K562 (cell line): ENCODE measurements around the gene NPEPL1. TPM values are rescaled to one million over a fixed set of nuclear protein-coding genes. Genes with fewer than 3 reads are reported as not detected.

ENCODE experiments used
- ATAC-seq: fragments of 200-7000 bp; cut with Tn5 transposase; 3 replicates; pipeline ENCODE4 v1.9.1; 2020; ENCODE audit warnings: moderate library complexity
- BruUV-seq: library from RNA; stranded (reverse); fragments of 400-500 nt; replicated peaks from 2 replicates; lab custom pipeline; 2021; lab: Mats Ljungman, UMichigan
- CTCF ChIA-PET: fragments of 300-600 bp; formaldehyde crosslinking; extraction: SDS; loops from one replicate; lab custom pipeline; 2021; ENCODE audit warnings: low intra/inter-chr PET ratio; lab: Yijun Ruan, JAX
- POLR2A ChIA-PET: fragments of 300-600, 350-650 bp; sonication (Branson Sonifier 250); formaldehyde crosslinking; extraction: SDS; loops from one replicate; lab custom pipeline; 2021; ENCODE audit warnings: antibody characterized with exemption, inconsistent platforms; lab: Yijun Ruan, JAX
- DNase-seq, 4 experiments: peaks; one replicate each; pipeline versions ENCODE4 v3.0.0 to v3.0.0-alpha.2; 2011 to 2018; ENCODE audit warnings: low spot score in 3 of 4, mixed read lengths in 3 of 4; ENCODE audit errors: extremely low read depth in 1 of 4
- FAIRE-seq: peaks from 2 replicates; lab custom pipeline; 2011; peaks lifted over from hg19 to GRCh38; lab: Jason Lieb, UNC
- H2AFZ ChIP-seq: 2 replicates; pipeline ENCODE4 v1.6.0; 2011; ENCODE audit warnings: low read depth, low read length, control low read depth, inconsistent platforms
- H3K27ac ChIP-seq: fragments of 200-600 bp; 3 replicates; pipeline ENCODE4 v1.8.0; 2011; ENCODE audit warnings: low read depth, mild to moderate bottlenecking, control low read depth, inconsistent platforms, low read length, moderate library complexity, mixed read lengths; ENCODE audit errors: extremely low read depth
- H3K27me3 ChIP-seq, 2 experiments: fragments of 300-600 bp in 1 of 2; 2 replicates in 1 of 2; 3 replicates in 1 of 2; pipeline versions ENCODE4 v1.6.0 to v1.8.0; 2011; ENCODE audit warnings: inconsistent platforms in 2 of 2, low read length in 2 of 2, mild to moderate bottlenecking in 1 of 2, mixed read lengths in 1 of 2, moderate library complexity in 1 of 2; ENCODE audit not compliant: control insufficient read depth in 2 of 2, insufficient read depth in 2 of 2
- H3K36me3 ChIP-seq: fragments of 300-600 bp; 3 replicates; pipeline ENCODE4 v1.8.0; 2011; ENCODE audit warnings: mild to moderate bottlenecking, low read length, inconsistent platforms; ENCODE audit not compliant: control insufficient read depth, insufficient read depth
- H3K4me1 ChIP-seq, 2 experiments: fragments of 200-600 bp in 1 of 2; replicated peaks in 1 of 2; 2 replicates in 1 of 2; 3 replicates in 1 of 2; pipeline versions ENCODE4 v1.5.1 to v1.8.0; 2011; ENCODE audit warnings: inconsistent platforms in 2 of 2, low read length in 2 of 2, mild to moderate bottlenecking in 1 of 2, mixed read lengths in 1 of 2, moderate library complexity in 1 of 2; ENCODE audit not compliant: control insufficient read depth in 2 of 2, insufficient read depth in 2 of 2
- H3K4me2 ChIP-seq: 2 replicates; pipeline ENCODE4 v1.6.1; 2011; ENCODE audit warnings: low read length, control low read depth, inconsistent platforms, mixed read lengths; ENCODE audit not compliant: insufficient read depth
- H3K4me3 ChIP-seq: fragments of 200-600 bp; sonication (generic), shearing (Covaris generic); 2 replicates; pipeline ENCODE4 v1.5.1; 2016; ENCODE audit warnings: control low read depth, inconsistent platforms
- H3K79me2 ChIP-seq: fragments of 200-600 bp; 3 replicates; pipeline ENCODE4 v1.8.0; 2011; ENCODE audit warnings: low read length, inconsistent platforms; ENCODE audit not compliant: control insufficient read depth, insufficient read depth
- H3K9ac ChIP-seq, 2 experiments: 2 replicates each; pipeline versions ENCODE4 v1.6.0 to v1.6.1; 2011; ENCODE audit warnings: low read depth in 2 of 2, low read length in 2 of 2, control low read depth in 1 of 2, inconsistent platforms in 1 of 2, mild to moderate bottlenecking in 1 of 2, mixed read lengths in 1 of 2; ENCODE audit not compliant: insufficient read depth in 1 of 2
- H3K9me1 ChIP-seq: one replicate; pipeline ENCODE4 v1.6.0; 2011; ENCODE audit warnings: inconsistent platforms, mild to moderate bottlenecking, low read length, moderate library complexity; ENCODE audit not compliant: control insufficient read depth, insufficient read depth
- H3K9me3 ChIP-seq: replicated peaks from 2 replicates; pipeline ENCODE4 v1.5.1; 2011; ENCODE audit warnings: low read depth, low read length, inconsistent platforms; ENCODE audit not compliant: control insufficient read depth, insufficient read depth
- H4K20me1 ChIP-seq: replicated peaks from 2 replicates; pipeline ENCODE4 v1.6.1; 2011; ENCODE audit warnings: low read length, inconsistent platforms, mixed read lengths; ENCODE audit not compliant: control insufficient read depth, insufficient read depth
- CGGBP1 ChIP-seq: fragments of 250-450 bp; sonication (Bioruptor Pico); IDR thresholded peaks from 2 replicates; pipeline ENCODE4 v1.9.0; 2021; ENCODE audit warnings: mild to moderate bottlenecking
- PBX2 ChIP-seq, 2 experiments: IDR thresholded peaks in 1 of 2; conservative IDR thresholded peaks in 1 of 2; 2 replicates each; pipeline ENCODE4 v1.6.1; 2016; ENCODE audit warnings: low read depth in 2 of 2, mild to moderate bottlenecking in 1 of 2, missing compliant biosample characterization in 1 of 2, missing genetic modification characterization in 1 of 2, moderate library complexity in 1 of 2
- POLR2G ChIP-seq: fragments of 200-400 bp; formaldehyde crosslinking; IDR thresholded peaks from 2 replicates; pipeline ENCODE4 v1.6.1; 2017; ENCODE audit warnings: low read depth, mild to moderate bottlenecking, antibody characterized with exemption, low read length, moderate library complexity
- ZNF184 ChIP-seq: sonication (generic); formaldehyde crosslinking; IDR thresholded peaks from 2 replicates; pipeline ENCODE4 v1.5.0; 2020; ENCODE audit warnings: missing genetic modification reagents
- WGBS: fragments of 100-300 bp; shearing (Covaris generic); methylation state at CpG from one replicate; pipeline ENCODE4 v1.1.6; 2016; ENCODE audit warnings: low coverage, mixed read lengths; ENCODE audit not compliant: insufficient coverage; ENCODE audit errors: missing lambda C conversion rate; 5-methylcytosine and 5-hydroxymethylcytosine counted together
- in situ Hi-C: fragments of 300-500 bp; cut with MboI; formaldehyde crosslinking; loops from 4 replicates; pipeline ENCODE4 v1.15.0; 2018; ENCODE audit warnings: inconsistent platforms, mixed read lengths
- intact Hi-C: fragments of 100-400 bp; cut with micrococcal nuclease; formaldehyde crosslinking; loops from 2 replicates; pipeline ENCODE4 v1.14.2; 2022
- polyA plus RNA-seq, 8 experiments: library from polyadenylated mRNA; depleted of rRNA in 4 of 8; stranded (reverse) in 5 of 8; unstranded in 3 of 8; fragments of >200 nt; fragmentation: Nextera tagmentation in 2 of 8; fragmentation: Illumina TruSeq in 1 of 8; extraction: Ambion mirVana in 2 of 8; extraction: Trizol in 1 of 8; gene quantifications; 2 replicates each; pipeline versions ENCODE4 v1.2.1 to v1.2.3, GENCODE V29; 2011 to 2014; ENCODE audit warnings: inconsistent platforms in 1 of 8, missing spikeins in 1 of 8
- total RNA-seq, 7 experiments: library from RNA; depleted of rRNA in 6 of 7; stranded (reverse); fragments of >200 nt in 6 of 7; fragmentation: Illumina TruSeq in 2 of 7; extraction: Trizol in 2 of 7; gene quantifications; 2 replicates each; pipeline versions ENCODE4 v1.2.1 to v1.2.3, GENCODE V29; 2011 to 2021; ENCODE audit warnings: low replicate concordance in 1 of 7

NPEPL1 gene
- total and polyA plus RNA-seq, 9 of the 15 experiments (the other 6 are each of a cell fraction or from before 2014, with no cell fraction given), result 0.04 to 5.6 (median 0.94) TPM

GRCh38 chr20:58714923-58715351, 22.3 kb downstream of the NPEPL1 start:
- no TSS peak for BruUV-seq
- Histone ChIP-seq H3K36me3 (no peaks in the 10 kb centered on the region), H3K9ac (peak overlapping the region in 1 of 2 experiments; percentile 17; a peak in 1 of 4 replicates), H3K4me2 (no peak overlapping the region), H3K9me1 (no peaks in the 10 kb centered on the region), H4K20me1 (no peaks in the 10 kb centered on the region), H3K27me3 (peaks cover 4 to 73% of the 10 kb centered on the region in 2 experiments; a peak in 3 of 5 replicates), H3K9me3 (no peaks in the 10 kb centered on the region), H3K79me2 (no peaks in the 10 kb centered on the region), H3K4me3 (no peak overlapping the region), H2AFZ (no peak overlapping the region), H3K27ac (no peak overlapping the region), H3K4me1 (peaks cover 0 to 27% of the 10 kb centered on the region in 2 experiments; a peak in 1 of 5 replicates)
- WGBS, result 11% methylated on average over 12 of the region's 14 CpGs
- no peak for DNase-seq
- 0 out of 2 replicates have a peak, but pooled peaks have one; percentile 42 for TF ChIP-seq POLR2G
- no peak for TF ChIP-seq ZNF184 (CRISPR knock-in tag)
- no peak for TF ChIP-seq PBX2 (CRISPR knock-in tag; IDR thresholded peaks at IDR 0.05; ENCODE audit: low read depth)
- no peak for TF ChIP-seq PBX2 (tag; conservative IDR thresholded peaks at IDR 0.05; ENCODE audit: low read depth)
- TF ChIP-seq CGGBP1 (CRISPR knock-in tag), result no peak
- no peak for FAIRE-seq
- ATAC-seq, result no peak
- intact Hi-C loops, result no loop called here
- in situ Hi-C loops, result no loop called here
- POLR2A ChIA-PET, result interaction anchor here (0.6 to 1.1 kb wide), 2 partner anchors 9 to 19 kb away, joined by 3 read pairs; no protein-coding TSS in a partner anchor
- CTCF ChIA-PET, result no interaction called here
